HEK293 (cell line): ENCODE results near the gene PLCG1.

Experiments
- CTCF ChIA-PET: fragments of 350-600 bp; formaldehyde crosslinking; extraction: SDS; loops from one replicate; lab custom pipeline; 2021; ENCODE audit warnings: antibody characterized with exemption; lab: Yijun Ruan, JAX
- POLR2A ChIA-PET: fragments of 300-600 bp; formaldehyde crosslinking; extraction: SDS; loops from one replicate; lab custom pipeline; 2020; ENCODE audit warnings: antibody characterized with exemption, inconsistent platforms; lab: Yijun Ruan, JAX
- H3K27ac ChIP-seq: fragments of 200-500 bp; sonication (Bioruptor generic); 2 replicates; pipeline ENCODE4 v1.5.1; 2014; ENCODE audit warnings: low read depth, low read length, control low read depth, inconsistent platforms; ENCODE audit errors: extremely low read depth
- H3K36me3 ChIP-seq, 2 experiments: fragments of 200-500 bp in 1 of 2; sonication (Bioruptor generic) in 1 of 2; 1 replicate in 1 of 2; 2 replicates in 1 of 2; pipeline ENCODE4 v1.5.1; 2014 to 2017; ENCODE audit warnings: inconsistent platforms in 2 of 2, low read length in 2 of 2; ENCODE audit not compliant: control insufficient read depth in 2 of 2, insufficient read depth in 1 of 2
- H3K4me1 ChIP-seq: fragments of 200-500 bp; sonication (Bioruptor generic); 2 replicates; pipeline ENCODE4 v1.5.1; 2014; ENCODE audit warnings: mild to moderate bottlenecking, low read length, inconsistent platforms; ENCODE audit not compliant: control insufficient read depth, insufficient read depth
- H3K4me3 ChIP-seq: 2 replicates; pipeline ENCODE4 v1.5.1; 2011; ENCODE audit warnings: low read depth, mild to moderate bottlenecking, control low read depth, low read length, moderate library complexity
- H3K9me3 ChIP-seq: fragments of 200-500 bp; sonication (Bioruptor generic); 2 replicates; pipeline ENCODE4 v1.5.1; 2014; ENCODE audit warnings: low read depth, low read length, inconsistent platforms; ENCODE audit not compliant: control insufficient read depth, insufficient read depth
- SCRT1 ChIP-seq: fragments of 450-650 bp; formaldehyde crosslinking; IDR thresholded peaks from 2 replicates; pipeline ENCODE4 v1.5.1; 2016; ENCODE audit warnings: missing biosample characterization, missing genetic modification characterization, borderline replicate concordance
- ZBTB7A ChIP-seq: fragments of 450-650 bp; formaldehyde crosslinking; IDR thresholded peaks from 2 replicates; pipeline ENCODE4 v1.5.1; 2016; ENCODE audit warnings: low read depth, missing biosample characterization, missing genetic modification characterization
- ZNF138 ChIP-seq: fragments of 450-650 bp; formaldehyde crosslinking; IDR thresholded peaks from 2 replicates; pipeline ENCODE4 v1.5.1; 2016; ENCODE audit warnings: missing biosample characterization, missing genetic modification characterization, borderline replicate concordance
- ZNF202 ChIP-seq: fragments of 450-650 bp; formaldehyde crosslinking; IDR thresholded peaks from 2 replicates; pipeline ENCODE4 v1.5.1; 2016; ENCODE audit warnings: missing biosample characterization, missing genetic modification characterization, borderline replicate concordance
- ZNF341 ChIP-seq: fragments of 450-650 bp; formaldehyde crosslinking; IDR thresholded peaks from 2 replicates; pipeline ENCODE4; 2016; ENCODE audit warnings: low read depth, missing biosample characterization, missing genetic modification characterization
- ZNF394 ChIP-seq: fragments of 450-650 bp; formaldehyde crosslinking; IDR thresholded peaks from 2 replicates; pipeline ENCODE4 v1.5.1; 2016; ENCODE audit warnings: missing biosample characterization, missing genetic modification characterization, mild to moderate bottlenecking, moderate library complexity, borderline replicate concordance
- ZNF416 ChIP-seq: fragments of 450-650 bp; formaldehyde crosslinking; IDR thresholded peaks from 2 replicates; pipeline ENCODE4 v1.5.1; 2016; ENCODE audit warnings: missing biosample characterization, missing genetic modification characterization
- ZNF426 ChIP-seq: fragments of 450-650 bp; formaldehyde crosslinking; IDR thresholded peaks from 2 replicates; pipeline ENCODE4 v1.5.1; 2017; ENCODE audit warnings: missing biosample characterization, missing genetic modification characterization, mild to moderate bottlenecking, inconsistent platforms, moderate library complexity
- ZNF433 ChIP-seq: fragments of 450-650 bp; formaldehyde crosslinking; IDR thresholded peaks from 2 replicates; pipeline ENCODE4 v1.5.1; 2016; ENCODE audit warnings: missing biosample characterization, missing genetic modification characterization, low read depth
- ZNF501 ChIP-seq: fragments of 450-650 bp; formaldehyde crosslinking; IDR thresholded peaks from 2 replicates; pipeline ENCODE4 v1.5.1; 2016; ENCODE audit warnings: missing biosample characterization, missing genetic modification characterization
- ZNF544 ChIP-seq: fragments of 450-650 bp; formaldehyde crosslinking; IDR thresholded peaks from 2 replicates; pipeline ENCODE4 v1.5.0; 2017; ENCODE audit warnings: missing biosample characterization, missing genetic modification characterization
- ZNF654 ChIP-seq: fragments of 450-650 bp; formaldehyde crosslinking; IDR thresholded peaks from 2 replicates; pipeline ENCODE4 v1.5.1; 2016; ENCODE audit warnings: low read depth, missing biosample characterization, missing genetic modification characterization
- ZNF660 ChIP-seq: fragments of 450-650 bp; IDR thresholded peaks from 2 replicates; pipeline ENCODE4 v1.5.1; 2018; ENCODE audit warnings: missing biosample characterization, mild to moderate bottlenecking, missing genetic modification characterization
- ZNF843 ChIP-seq: fragments of 450-650 bp; formaldehyde crosslinking; IDR thresholded peaks from 2 replicates; pipeline ENCODE4 v1.5.1; 2016; ENCODE audit warnings: missing biosample characterization, missing genetic modification characterization
- TF ChIP-seq, protein P1 (sequence below): fragments of 450-650 bp; formaldehyde crosslinking; IDR thresholded peaks from 2 replicates; pipeline ENCODE4 v1.5.1; 2016; ENCODE audit warnings: missing biosample characterization, missing genetic modification characterization
- TF ChIP-seq, protein P2 (sequence below): fragments of 450-650 bp; formaldehyde crosslinking; IDR thresholded peaks from 2 replicates; pipeline ENCODE4 v1.5.1; 2016; ENCODE audit warnings: missing biosample characterization, missing genetic modification characterization
- TF ChIP-seq, protein P3 (sequence below): fragments of 450-650 bp; formaldehyde crosslinking; IDR thresholded peaks from 2 replicates; pipeline ENCODE4 v1.5.1; 2016; ENCODE audit warnings: missing biosample characterization, missing genetic modification characterization
- TF ChIP-seq, protein P4 (sequence below): fragments of 450-650 bp; IDR thresholded peaks from 2 replicates; pipeline ENCODE4 v1.5.1; 2018; ENCODE audit warnings: missing biosample characterization, missing genetic modification characterization
- TF ChIP-seq, protein P5 (sequence below): fragments of 450-650 bp; formaldehyde crosslinking; IDR thresholded peaks from 2 replicates; pipeline ENCODE4 v1.5.1; 2016; ENCODE audit warnings: missing biosample characterization, missing genetic modification characterization
- TF ChIP-seq, protein P6 (sequence below): fragments of 450-650 bp; formaldehyde crosslinking; IDR thresholded peaks from 2 replicates; pipeline ENCODE4 v1.5.1; 2016; ENCODE audit warnings: missing biosample characterization, missing genetic modification characterization

PLCG1 gene

DNA sequence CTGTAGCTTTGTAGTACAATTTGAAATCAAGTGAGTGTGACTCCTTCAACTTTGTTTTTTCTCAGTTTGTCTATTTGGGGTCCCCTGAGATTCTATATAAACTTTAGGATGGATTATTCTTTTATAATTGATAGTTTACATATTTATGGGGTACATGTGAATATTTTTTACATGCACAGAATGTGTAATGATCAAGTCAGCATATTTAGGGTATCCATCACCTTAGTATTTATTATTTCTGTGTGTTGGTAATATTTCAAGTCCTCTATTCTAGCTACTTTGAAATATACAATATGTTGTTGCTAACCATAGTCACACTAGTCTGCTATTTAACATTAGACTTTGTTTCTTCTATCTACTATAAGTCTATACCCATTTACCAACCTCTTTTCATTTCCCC lies 50.3 kb downstream of the PLCG1 start (continued):
- TF ChIP-seq, protein P1, sequence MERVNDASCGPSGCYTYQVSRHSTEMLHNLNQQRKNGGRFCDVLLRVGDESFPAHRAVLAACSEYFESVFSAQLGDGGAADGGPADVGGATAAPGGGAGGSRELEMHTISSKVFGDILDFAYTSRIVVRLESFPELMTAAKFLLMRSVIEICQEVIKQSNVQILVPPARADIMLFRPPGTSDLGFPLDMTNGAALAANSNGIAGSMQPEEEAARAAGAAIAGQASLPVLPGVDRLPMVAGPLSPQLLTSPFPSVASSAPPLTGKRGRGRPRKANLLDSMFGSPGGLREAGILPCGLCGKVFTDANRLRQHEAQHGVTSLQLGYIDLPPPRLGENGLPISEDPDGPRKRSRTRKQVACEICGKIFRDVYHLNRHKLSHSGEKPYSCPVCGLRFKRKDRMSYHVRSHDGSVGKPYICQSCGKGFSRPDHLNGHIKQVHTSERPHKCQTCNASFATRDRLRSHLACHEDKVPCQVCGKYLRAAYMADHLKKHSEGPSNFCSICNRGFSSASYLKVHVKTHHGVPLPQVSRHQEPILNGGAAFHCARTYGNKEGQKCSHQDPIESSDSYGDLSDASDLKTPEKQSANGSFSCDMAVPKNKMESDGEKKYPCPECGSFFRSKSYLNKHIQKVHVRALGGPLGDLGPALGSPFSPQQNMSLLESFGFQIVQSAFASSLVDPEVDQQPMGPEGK, result no peak

DNA sequence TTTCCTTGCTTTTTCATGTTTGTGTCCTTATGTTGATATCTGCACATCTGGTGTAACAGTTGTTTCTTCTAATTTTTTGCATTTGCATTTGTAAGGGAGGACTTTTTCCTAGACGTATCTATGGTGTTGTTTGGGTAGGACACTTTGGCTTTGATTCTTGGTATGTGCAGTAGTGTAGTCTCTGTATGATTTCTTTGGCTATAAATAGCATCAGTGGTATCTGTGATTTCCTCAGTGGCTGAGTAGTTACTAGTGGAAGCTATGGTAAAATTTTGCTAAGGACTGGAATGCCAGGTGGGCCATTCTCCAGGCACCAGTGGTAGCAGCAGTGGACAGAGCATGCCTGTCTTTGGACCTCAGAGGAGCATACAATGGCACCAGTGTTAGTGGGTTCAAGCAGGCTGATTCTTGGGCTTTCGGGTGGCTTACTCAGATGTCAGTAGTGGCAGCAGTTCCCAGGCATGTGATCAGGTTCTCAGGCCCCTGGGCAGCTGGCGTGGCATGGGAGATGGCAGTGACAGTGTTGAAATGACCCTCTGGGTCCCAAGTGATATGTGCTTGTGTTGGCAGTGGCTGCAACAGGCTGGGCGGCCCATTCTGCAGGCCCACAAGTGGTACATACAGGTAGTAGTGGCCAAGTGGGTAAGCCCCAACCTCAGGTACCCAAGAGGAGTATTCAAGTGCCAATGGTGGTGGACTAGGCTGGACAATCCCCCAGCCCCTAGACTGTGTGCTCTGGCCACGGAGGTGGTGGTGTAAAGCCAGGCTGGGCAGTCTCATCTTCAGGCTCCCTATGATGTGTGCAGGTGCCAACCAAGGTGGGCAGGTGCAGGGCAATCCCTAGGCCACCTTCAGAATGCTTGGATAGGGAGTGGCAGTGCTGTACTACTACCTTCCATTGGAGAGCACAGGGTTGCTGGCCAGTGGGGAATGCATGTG lies 54.5 kb downstream of the PLCG1 start:
- CTCF ChIA-PET, result no interaction called here
- TF ChIP-seq ZNF501, result no peak
- TF ChIP-seq, protein P2, sequence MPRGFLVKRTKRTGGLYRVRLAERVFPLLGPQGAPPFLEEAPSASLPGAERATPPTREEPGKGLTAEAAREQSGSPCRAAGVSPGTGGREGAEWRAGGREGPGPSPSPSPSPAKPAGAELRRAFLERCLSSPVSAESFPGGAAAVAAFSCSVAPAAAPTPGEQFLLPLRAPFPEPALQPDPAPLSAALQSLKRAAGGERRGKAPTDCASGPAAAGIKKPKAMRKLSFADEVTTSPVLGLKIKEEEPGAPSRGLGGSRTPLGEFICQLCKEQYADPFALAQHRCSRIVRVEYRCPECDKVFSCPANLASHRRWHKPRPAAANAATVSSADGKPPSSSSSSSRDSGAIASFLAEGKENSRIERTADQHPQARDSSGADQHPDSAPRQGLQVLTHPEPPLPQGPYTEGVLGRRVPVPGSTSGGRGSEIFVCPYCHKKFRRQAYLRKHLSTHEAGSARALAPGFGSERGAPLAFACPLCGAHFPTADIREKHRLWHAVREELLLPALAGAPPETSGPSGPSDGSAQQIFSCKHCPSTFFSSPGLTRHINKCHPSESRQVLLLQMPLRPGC (tag by site-specific recombination), result no peak
- no peak for TF ChIP-seq ZNF433 (tag by site-specific recombination)
- TF ChIP-seq, protein P3, sequence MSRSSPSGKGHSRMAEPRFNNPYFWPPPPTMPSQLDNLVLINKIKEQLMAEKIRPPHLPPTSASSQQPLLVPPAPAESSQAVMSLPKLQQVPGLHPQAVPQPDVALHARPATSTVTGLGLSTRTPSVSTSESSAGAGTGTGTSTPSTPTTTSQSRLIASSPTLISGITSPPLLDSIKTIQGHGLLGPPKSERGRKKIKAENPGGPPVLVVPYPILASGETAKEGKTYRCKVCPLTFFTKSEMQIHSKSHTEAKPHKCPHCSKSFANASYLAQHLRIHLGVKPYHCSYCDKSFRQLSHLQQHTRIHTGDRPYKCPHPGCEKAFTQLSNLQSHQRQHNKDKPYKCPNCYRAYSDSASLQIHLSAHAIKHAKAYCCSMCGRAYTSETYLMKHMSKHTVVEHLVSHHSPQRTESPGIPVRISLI (tag by site-specific recombination), result no peak
- TF ChIP-seq ZNF138, result no peak
- TF ChIP-seq ZNF416 (tag by site-specific recombination), result no peak
- TF ChIP-seq, protein P4, sequence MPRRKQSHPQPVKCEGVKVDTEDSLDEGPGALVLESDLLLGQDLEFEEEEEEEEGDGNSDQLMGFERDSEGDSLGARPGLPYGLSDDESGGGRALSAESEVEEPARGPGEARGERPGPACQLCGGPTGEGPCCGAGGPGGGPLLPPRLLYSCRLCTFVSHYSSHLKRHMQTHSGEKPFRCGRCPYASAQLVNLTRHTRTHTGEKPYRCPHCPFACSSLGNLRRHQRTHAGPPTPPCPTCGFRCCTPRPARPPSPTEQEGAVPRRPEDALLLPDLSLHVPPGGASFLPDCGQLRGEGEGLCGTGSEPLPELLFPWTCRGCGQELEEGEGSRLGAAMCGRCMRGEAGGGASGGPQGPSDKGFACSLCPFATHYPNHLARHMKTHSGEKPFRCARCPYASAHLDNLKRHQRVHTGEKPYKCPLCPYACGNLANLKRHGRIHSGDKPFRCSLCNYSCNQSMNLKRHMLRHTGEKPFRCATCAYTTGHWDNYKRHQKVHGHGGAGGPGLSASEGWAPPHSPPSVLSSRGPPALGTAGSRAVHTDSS, result no peak
- no peak for TF ChIP-seq ZBTB7A (tag by site-specific recombination)
- TF ChIP-seq ZNF426 (tag by site-specific recombination), result no peak
- no peak for TF ChIP-seq ZNF843 (tag by site-specific recombination)
- TF ChIP-seq, protein P5, sequence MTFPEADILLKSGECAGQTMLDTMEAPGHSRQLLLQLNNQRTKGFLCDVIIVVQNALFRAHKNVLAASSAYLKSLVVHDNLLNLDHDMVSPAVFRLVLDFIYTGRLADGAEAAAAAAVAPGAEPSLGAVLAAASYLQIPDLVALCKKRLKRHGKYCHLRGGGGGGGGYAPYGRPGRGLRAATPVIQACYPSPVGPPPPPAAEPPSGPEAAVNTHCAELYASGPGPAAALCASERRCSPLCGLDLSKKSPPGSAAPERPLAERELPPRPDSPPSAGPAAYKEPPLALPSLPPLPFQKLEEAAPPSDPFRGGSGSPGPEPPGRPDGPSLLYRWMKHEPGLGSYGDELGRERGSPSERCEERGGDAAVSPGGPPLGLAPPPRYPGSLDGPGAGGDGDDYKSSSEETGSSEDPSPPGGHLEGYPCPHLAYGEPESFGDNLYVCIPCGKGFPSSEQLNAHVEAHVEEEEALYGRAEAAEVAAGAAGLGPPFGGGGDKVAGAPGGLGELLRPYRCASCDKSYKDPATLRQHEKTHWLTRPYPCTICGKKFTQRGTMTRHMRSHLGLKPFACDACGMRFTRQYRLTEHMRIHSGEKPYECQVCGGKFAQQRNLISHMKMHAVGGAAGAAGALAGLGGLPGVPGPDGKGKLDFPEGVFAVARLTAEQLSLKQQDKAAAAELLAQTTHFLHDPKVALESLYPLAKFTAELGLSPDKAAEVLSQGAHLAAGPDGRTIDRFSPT (tag by site-specific recombination), result no peak
- no peak overlapping the region for H3K27ac ChIP-seq
- no peak overlapping the region for H3K4me3 ChIP-seq
- no peaks in the 10 kb centered on the region for H3K4me1 ChIP-seq
- peaks cover 0 to 3% of the 10 kb centered on the region in 2 experiments; a peak in 1 of 3 replicates for H3K36me3 ChIP-seq
- POLR2A ChIA-PET, result no interaction called here
- H3K9me3 ChIP-seq, result no peaks in the 10 kb centered on the region

DNA sequence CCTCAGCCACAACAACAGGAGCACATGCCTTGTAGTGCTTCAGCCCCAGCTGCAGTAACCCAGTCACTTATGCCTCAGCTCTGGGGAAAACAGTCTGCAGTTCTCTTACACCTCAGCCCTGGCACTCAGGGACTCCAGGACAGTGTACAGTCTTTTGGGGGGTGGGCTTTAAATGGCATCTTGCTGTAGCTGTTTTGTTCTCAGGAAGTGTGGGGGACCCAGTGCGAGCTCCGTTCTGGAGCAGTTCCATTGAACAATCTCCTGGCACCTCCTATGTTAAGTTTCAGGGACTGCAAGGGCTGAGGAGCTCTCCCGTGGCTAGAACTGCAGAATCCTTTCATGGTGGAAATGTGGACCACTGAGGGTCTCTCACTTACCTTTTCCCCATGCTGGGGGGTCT lies 55.2 kb downstream of the PLCG1 start:
- no peaks in the 10 kb centered on the region for H3K9me3 ChIP-seq
- no peak overlapping the region for H3K27ac ChIP-seq
- H3K4me3 ChIP-seq, result no peak overlapping the region
- H3K36me3 ChIP-seq, result peaks cover 0 to 4% of the 10 kb centered on the region in 2 experiments; a peak in 1 of 3 replicates
- ChIA-PET CTCF (interaction anchor here (0.6 kb wide), 1 partner anchor 241 kb away, joined by 3 read pairs; no protein-coding TSS in a partner anchor), POLR2A (no interaction called here)
- no peaks in the 10 kb centered on the region for H3K4me1 ChIP-seq
- TF ChIP-seq SCRT1 (tag by site-specific recombination), result no peak
- no peak for TF ChIP-seq ZNF660
- no peak for TF ChIP-seq ZNF341 (tag by site-specific recombination)
- TF ChIP-seq ZNF544 (tag by site-specific recombination), result no peak
- no peak for TF ChIP-seq ZNF654 (tag by site-specific recombination)
- TF ChIP-seq ZNF394, result no peak
- TF ChIP-seq, protein P6, sequence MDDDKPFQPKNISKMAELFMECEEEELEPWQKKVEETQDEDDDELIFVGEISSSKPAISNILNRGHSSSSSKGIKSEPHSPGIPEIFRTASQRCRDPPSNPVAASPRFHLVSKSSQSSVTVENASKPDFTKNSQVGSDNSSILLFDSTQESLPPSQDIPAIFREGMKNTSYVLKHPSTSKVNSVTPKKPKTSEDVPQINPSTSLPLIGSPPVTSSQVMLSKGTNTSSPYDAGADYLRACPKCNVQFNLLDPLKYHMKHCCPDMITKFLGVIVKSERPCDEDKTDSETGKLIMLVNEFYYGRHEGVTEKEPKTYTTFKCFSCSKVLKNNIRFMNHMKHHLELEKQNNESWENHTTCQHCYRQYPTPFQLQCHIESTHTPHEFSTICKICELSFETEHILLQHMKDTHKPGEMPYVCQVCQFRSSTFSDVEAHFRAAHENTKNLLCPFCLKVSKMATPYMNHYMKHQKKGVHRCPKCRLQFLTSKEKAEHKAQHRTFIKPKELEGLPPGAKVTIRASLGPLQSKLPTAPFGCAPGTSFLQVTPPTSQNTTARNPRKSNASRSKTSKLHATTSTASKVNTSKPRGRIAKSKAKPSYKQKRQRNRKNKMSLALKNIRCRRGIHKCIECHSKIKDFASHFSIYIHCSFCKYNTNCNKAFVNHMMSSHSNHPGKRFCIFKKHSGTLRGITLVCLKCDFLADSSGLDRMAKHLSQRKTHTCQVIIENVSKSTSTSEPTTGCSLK (tag by site-specific recombination), result no peak
- no peak for TF ChIP-seq ZNF202 (tag by site-specific recombination)
